ENCODE results near the gene NXT1. TPM values are rescaled to one million over a fixed set of nuclear protein-coding genes. Genes with fewer than 3 reads are reported as not detected.

NXT1 gene
- polyA plus RNA-seq, 1 donor from 2014 or later, result 46.3 TPM

GRCh38 chr20:23327617-23328333 is 22.8 kb upstream of the NXT1 start:
- H3F3A ChIP-seq (ENCODE audit: insufficient read depth, low read length, poor library complexity, severe bottlenecking), result no peaks in the 10 kb centered on the region
- no peak overlapping the region for H2AFZ ChIP-seq (ENCODE audit: low read depth, low read length)
- no peaks in the 10 kb centered on the region for H3K9me2 ChIP-seq (ENCODE audit: insufficient read depth, low read length)
- H3K9ac ChIP-seq (ENCODE audit: low read length), result no peak overlapping the region
- no peaks in the 10 kb centered on the region for H3K9me3 ChIP-seq (ENCODE audit: low read length)
- no peaks in the 10 kb centered on the region for H3K36me3 ChIP-seq (ENCODE audit: insufficient read depth, low read length)
- H3K79me2 ChIP-seq (replicated peaks; ENCODE audit: insufficient read depth, low read length), result no peaks in the 10 kb centered on the region
- no peaks in the 10 kb centered on the region for H4K20me1 ChIP-seq (ENCODE audit: insufficient read depth)
- no peak overlapping the region for H3K27ac ChIP-seq (ENCODE audit: low read length)
- TF ChIP-seq RAD21 (conservative IDR thresholded peaks at IDR 0.05) (no peak), POLR2AphosphoS5 (IDR thresholded peaks at IDR 0.05) (no peak), TAF1 (IDR thresholded peaks at IDR 0.05; ENCODE audit: low read depth) (no peak), EZH2 (IDR thresholded peaks at IDR 0.05; ENCODE audit: borderline replicate concordance, insufficient read depth, low read length, poor library complexity, severe bottlenecking) (no peak), EP300 (conservative IDR thresholded peaks at IDR 0.05; ENCODE audit: poor library complexity, severe bottlenecking) (no peak)
- H3K4me2 ChIP-seq (ENCODE audit: low read length), result no peak overlapping the region
- H3K27me3 ChIP-seq (ENCODE audit: insufficient read depth, low read depth, low read length), result no peaks in the 10 kb centered on the region
- H3K4me3 ChIP-seq (ENCODE audit: low read length), result no peak overlapping the region

- Histone ChIP-seq H3K79me2 (replicated peaks; ENCODE audit: insufficient read depth, low read length) (no peaks in the 10 kb centered on the region), H3K9me3 (ENCODE audit: low read length) (no peaks in the 10 kb centered on the region), H3K4me2 (ENCODE audit: low read length) (no peak overlapping the region), H3K27me3 (ENCODE audit: insufficient read depth, low read depth, low read length) (no peaks in the 10 kb centered on the region), H3F3A (ENCODE audit: insufficient read depth, low read length, poor library complexity, severe bottlenecking) (no peaks in the 10 kb centered on the region), H4K20me1 (ENCODE audit: insufficient read depth) (no peaks in the 10 kb centered on the region), H3K27ac (ENCODE audit: low read length) (no peak overlapping the region), H3K4me3 (ENCODE audit: low read length) (no peak overlapping the region), H3K9ac (ENCODE audit: low read length) (no peak overlapping the region), H2AFZ (ENCODE audit: low read depth, low read length) (no peak overlapping the region), H3K36me3 (ENCODE audit: insufficient read depth, low read length) (no peaks in the 10 kb centered on the region), H3K9me2 (ENCODE audit: insufficient read depth, low read length) (no peaks in the 10 kb centered on the region)
- no peak for TF ChIP-seq TAF1 (IDR thresholded peaks at IDR 0.05; ENCODE audit: low read depth)
These were observed 18.9 kb upstream of the NXT1 start for GRCh38 chr20:23331450-23332350.

- H4K20me1 ChIP-seq (ENCODE audit: insufficient read depth), result no peaks in the 10 kb centered on the region
- no peak overlapping the region for H3K27ac ChIP-seq (ENCODE audit: low read length)
- H3K9ac ChIP-seq (ENCODE audit: low read length), result no peak overlapping the region
- H3K9me2 ChIP-seq (ENCODE audit: insufficient read depth, low read length), result no peaks in the 10 kb centered on the region
- H3F3A ChIP-seq (ENCODE audit: insufficient read depth, low read length, poor library complexity, severe bottlenecking), result no peaks in the 10 kb centered on the region
- no peaks in the 10 kb centered on the region for H3K36me3 ChIP-seq (ENCODE audit: insufficient read depth, low read length)
- TF ChIP-seq SMC3 (conservative IDR thresholded peaks at IDR 0.05; ENCODE audit: poor library complexity) (no peak), EP300 (conservative IDR thresholded peaks at IDR 0.05; ENCODE audit: poor library complexity, severe bottlenecking) (no peak), POLR2AphosphoS5 (IDR thresholded peaks at IDR 0.05) (no peak), REST (IDR thresholded peaks at IDR 0.05; ENCODE audit: borderline replicate concordance) (no peak), TAF1 (IDR thresholded peaks at IDR 0.05; ENCODE audit: low read depth) (no peak), EZH2 (IDR thresholded peaks at IDR 0.05; ENCODE audit: borderline replicate concordance, insufficient read depth, low read length, poor library complexity, severe bottlenecking) (no peak), MXI1 (conservative IDR thresholded peaks at IDR 0.05; ENCODE audit: poor library complexity, severe bottlenecking) (no peak), RAD21 (conservative IDR thresholded peaks at IDR 0.05) (no peak), CTCF (IDR thresholded peaks at IDR 0.05; ENCODE audit: poor library complexity, severe bottlenecking) (no peak)
- no peaks in the 10 kb centered on the region for H3K27me3 ChIP-seq (ENCODE audit: insufficient read depth, low read depth, low read length)
- H2AFZ ChIP-seq (ENCODE audit: low read depth, low read length), result no peak overlapping the region
- H3K4me3 ChIP-seq (ENCODE audit: low read length), result no peak overlapping the region
- H3K9me3 ChIP-seq (ENCODE audit: low read length), result no peaks in the 10 kb centered on the region
- H3K79me2 ChIP-seq (replicated peaks; ENCODE audit: insufficient read depth, low read length), result no peaks in the 10 kb centered on the region
- no peak overlapping the region for H3K4me2 ChIP-seq (ENCODE audit: low read length)
These were observed 18.1 kb upstream of the NXT1 start for GRCh38 chr20:23332467-23332866.
